HepG2 (cell line): ENCODE data around the gene YWHAB. TPM values are rescaled to one million over a fixed set of nuclear protein-coding genes. Genes with fewer than 3 reads are reported as not detected.
A peak's percentile ranks its signal among the peaks of the same experiment; 100 is the strongest.

Experiments used
- ARNT2 ChIP-seq: sonication (generic); formaldehyde crosslinking; IDR thresholded peaks from 2 replicates; pipeline ENCODE4 v1.8.0; 2022; ENCODE audit warnings: mild to moderate bottlenecking, low read depth, missing genetic modification reagents, moderate library complexity
- ATF4 ChIP-seq, 2 experiments: fragments of 450-650 bp in 1 of 2; sonication (generic) in 1 of 2; formaldehyde crosslinking; IDR thresholded peaks; 2 replicates each; pipeline versions ENCODE4 v1.5.0 to v1.8.0; 2020 to 2022; ENCODE audit warnings: mild to moderate bottlenecking in 1 of 2, missing genetic modification reagents in 1 of 2
- BCL3 ChIP-seq: sonication (generic); formaldehyde crosslinking; IDR thresholded peaks from 2 replicates; pipeline ENCODE4 v1.5.1; 2020; ENCODE audit warnings: mild to moderate bottlenecking, missing genetic modification reagents, moderate library complexity
- CHD4 ChIP-seq: fragments of 200-600 bp; sonication (generic); IDR thresholded peaks from 2 replicates; pipeline ENCODE4 v1.7.0; 2017; ENCODE audit warnings: mild to moderate bottlenecking, low read length, borderline replicate concordance
- DNMT3B ChIP-seq: conservative IDR thresholded peaks from 2 replicates; pipeline ENCODE4 v1.6.1; 2016; ENCODE audit warnings: missing biosample characterization, control low read depth
- FLYWCH1 ChIP-seq: sonication (generic); formaldehyde crosslinking; IDR thresholded peaks from 2 replicates; pipeline ENCODE4 v1.8.1; 2023; ENCODE audit warnings: mild to moderate bottlenecking, missing genetic modification reagents
- FOXA3 ChIP-seq: IDR thresholded peaks from 2 replicates; pipeline ENCODE4 v1.6.1; 2016; ENCODE audit warnings: missing genetic modification reagents, missing compliant biosample characterization
- IKZF1 ChIP-seq: fragments of 450-650 bp; IDR thresholded peaks from 2 replicates; pipeline ENCODE4 v1.7.1; 2016
- MBD4 ChIP-seq: IDR thresholded peaks from 2 replicates; pipeline ENCODE4 v1.6.1; 2012; ENCODE audit warnings: low read length, inconsistent platforms, borderline replicate concordance
- MXI1 ChIP-seq: IDR thresholded peaks from 3 replicates; pipeline ENCODE4 v1.6.1; 2012; ENCODE audit warnings: low read depth, low read length, inconsistent platforms, borderline replicate concordance
- NAIF1 ChIP-seq: sonication (generic); formaldehyde crosslinking; IDR thresholded peaks from 2 replicates; pipeline ENCODE4 v1.5.0; 2020; ENCODE audit warnings: mild to moderate bottlenecking, missing genetic modification reagents, borderline replicate concordance
- PAXIP1 ChIP-seq: sonication (generic); formaldehyde crosslinking; conservative IDR thresholded peaks from 2 replicates; pipeline ENCODE4 v1.4.0; 2020; ENCODE audit warnings: mild to moderate bottlenecking, missing genetic modification reagents, moderate library complexity
- PCBP1 ChIP-seq: fragments of 200-400 bp; formaldehyde crosslinking; IDR thresholded peaks from 2 replicates; pipeline ENCODE4 v1.6.1; 2017; ENCODE audit warnings: mild to moderate bottlenecking, low read depth, low read length, borderline replicate concordance
- RARA ChIP-seq: IDR thresholded peaks from 2 replicates; pipeline ENCODE4 v1.6.1; 2016; ENCODE audit warnings: missing genetic modification reagents, missing compliant biosample characterization
- SMYD3 ChIP-seq: sonication (generic); formaldehyde crosslinking; IDR thresholded peaks from 2 replicates; pipeline ENCODE4 v1.8.1; 2023; ENCODE audit warnings: mild to moderate bottlenecking, missing genetic modification reagents
- SOX13 ChIP-seq, 3 experiments: fragments of 450-650 bp in 1 of 3; sonication (generic) in 1 of 3; formaldehyde crosslinking in 1 of 3; IDR thresholded peaks in 2 of 3; conservative IDR thresholded peaks in 1 of 3; 2 replicates each; pipeline versions ENCODE4 v1.5.0 to v1.6.1; 2016 to 2020; ENCODE audit warnings: antibody characterized with exemption in 1 of 3, mild to moderate bottlenecking in 1 of 3, missing compliant biosample characterization in 1 of 3, missing genetic modification reagents in 1 of 3, moderate library complexity in 1 of 3
- SP5 ChIP-seq: IDR thresholded peaks from 2 replicates; pipeline ENCODE4 v1.6.1; 2016; ENCODE audit warnings: low read depth, borderline replicate concordance
- STAT5B ChIP-seq: sonication (generic); formaldehyde crosslinking; IDR thresholded peaks from 2 replicates; pipeline ENCODE4 v1.4.0; 2020; ENCODE audit warnings: missing genetic modification reagents
- SUZ12 ChIP-seq: fragments of 150-350 bp; IDR thresholded peaks from 2 replicates; pipeline ENCODE4 v1.6.1; 2014; ENCODE audit warnings: low read depth, low read length
- ZFP37 ChIP-seq: sonication (generic); formaldehyde crosslinking; IDR thresholded peaks from 2 replicates; pipeline ENCODE4 v1.4.0; 2020; ENCODE audit warnings: missing genetic modification reagents, borderline replicate concordance
- ZNF800 ChIP-seq: sonication (generic); formaldehyde crosslinking; IDR thresholded peaks from 2 replicates; pipeline ENCODE4 v1.4.0; 2020; ENCODE audit warnings: missing genetic modification reagents
- ZNF816 ChIP-seq: sonication (generic); formaldehyde crosslinking; IDR thresholded peaks from 2 replicates; pipeline ENCODE4 v1.8.0; 2022; ENCODE audit warnings: missing genetic modification reagents, mild to moderate bottlenecking, borderline replicate concordance
- polyA plus RNA-seq, 8 experiments: library from polyadenylated mRNA; depleted of rRNA in 3 of 8; stranded (reverse) in 7 of 8; unstranded in 1 of 8; fragments of >200 nt; fragmentation: Illumina TruSeq in 4 of 8; extraction: Trizol in 4 of 8; gene quantifications; 2 replicates each; pipeline versions ENCODE4 v1.2.1 to v1.2.3, GENCODE V29; 2011 to 2016; ENCODE audit warnings: low read depth in 4 of 8, missing spikeins in 1 of 8, mixed read lengths in 1 of 8; ENCODE audit not compliant: insufficient read depth in 1 of 8
- total RNA-seq, 5 experiments: library from RNA; depleted of rRNA; stranded (reverse); fragments of >200 nt; fragmentation: Illumina TruSeq; extraction: Trizol; gene quantifications; 2 replicates each; pipeline ENCODE4 v1.2.3, GENCODE V29; 2016; ENCODE audit warnings: low read depth in 1 of 5

Gene YWHAB
- total and polyA plus RNA-seq, 2 of the 13 experiments (the other 11 are each of a cell fraction or from before 2014, with no cell fraction given): 77.2 to 121 TPM

- TF ChIP-seq ZNF800 (CRISPR knock-in tag) (peak; percentile 66; the same call in 1 of the 2 replicates), FLYWCH1 (CRISPR knock-in tag) (no peak), NAIF1 (CRISPR knock-in tag) (no peak), CHD4 (no peak), SOX13 (IDR thresholded peaks at IDR 0.05) (no peak), SOX13 (CRISPR knock-in tag; conservative IDR thresholded peaks at IDR 0.05 in 1 of 2, IDR thresholded peaks at IDR 0.05 in 1 of 2) (peak in 1 of 2 experiments; percentile 40; a peak in 1 of 4 replicates), SUZ12 (no peak), MXI1 (0 out of 3 replicates have a peak, but pooled peaks have one; percentile 10), MBD4 (no peak), PAXIP1 (CRISPR knock-in tag) (peak; percentile 44; the same call in 1 of the 2 replicates), BCL3 (CRISPR knock-in tag) (no peak), FOXA3 (CRISPR knock-in tag) (peak; percentile 75), STAT5B (CRISPR knock-in tag) (no peak), IKZF1 (no peak), SP5 (CRISPR knock-in tag) (0 out of 2 replicates have a peak, but pooled peaks have one; percentile 42), ZNF816 (no peak), DNMT3B (CRISPR knock-in tag) (no peak), SMYD3 (peak; percentile 86), RARA (CRISPR knock-in tag) (peak; percentile 80), ARNT2 (CRISPR knock-in tag) (no peak), ZFP37 (CRISPR knock-in tag) (no peak), ATF4 (CRISPR knock-in tag; IDR thresholded peaks at IDR 0.05) (peak in 1 of 2 experiments; percentile 56; a peak in 1 of 4 replicates), PCBP1 (no peak)
Measured at GRCh38 chr20:44896583-44896982, 11.1 kb downstream of the YWHAB start (continued).
